PFSK-1 (cell line): ENCODE data around the gene BLACAT1.

Experiments
- FOXP2 ChIP-seq: optimal IDR thresholded peaks from 2 replicates; pipeline ENCODE3; 2011; ENCODE audit warnings: borderline replicate concordance, control low read depth, inconsistent platforms; ENCODE audit not compliant: insufficient read depth; ENCODE audit errors: extremely low read length, extremely low read depth
- POLR2AphosphoS5 ChIP-seq: IDR thresholded peaks from 2 replicates; pipeline ENCODE4 v1.6.1; 2012; ENCODE audit warnings: low read depth, mild to moderate bottlenecking, control low read depth, low read length, moderate library complexity
- REST ChIP-seq, 2 experiments: IDR thresholded peaks; 2 replicates each; pipeline versions ENCODE4 v1.6.1 to v1.8.0; 2011 to 2012; ENCODE audit warnings: low read depth in 2 of 2, low read length in 2 of 2, control low read depth in 1 of 2, inconsistent platforms in 1 of 2, mild to moderate bottlenecking in 1 of 2, moderate library complexity in 1 of 2; ENCODE audit not compliant: insufficient read depth in 1 of 2
- SIN3A ChIP-seq: IDR thresholded peaks from 2 replicates; pipeline ENCODE4 v1.6.1; 2012; ENCODE audit warnings: mild to moderate bottlenecking, low read length, moderate library complexity, borderline replicate concordance; ENCODE audit not compliant: insufficient read depth
- TAF1 ChIP-seq: IDR thresholded peaks from 2 replicates; pipeline ENCODE4 v1.6.1; 2012; ENCODE audit warnings: low read length, control low read depth, borderline replicate concordance; ENCODE audit not compliant: insufficient read depth

Gene BLACAT1

GRCh38 chr1:205454903-205455335 is 926 bp downstream of the BLACAT1 start:
- TF ChIP-seq POLR2AphosphoS5 (no peak), TAF1 (no peak), SIN3A (no peak), FOXP2 (no peak), REST (IDR thresholded peaks at IDR 0.05; ENCODE audit: insufficient read depth in 1 of 2, low read depth in 2 of 2, low read length in 2 of 2) (no peak)

DNA sequence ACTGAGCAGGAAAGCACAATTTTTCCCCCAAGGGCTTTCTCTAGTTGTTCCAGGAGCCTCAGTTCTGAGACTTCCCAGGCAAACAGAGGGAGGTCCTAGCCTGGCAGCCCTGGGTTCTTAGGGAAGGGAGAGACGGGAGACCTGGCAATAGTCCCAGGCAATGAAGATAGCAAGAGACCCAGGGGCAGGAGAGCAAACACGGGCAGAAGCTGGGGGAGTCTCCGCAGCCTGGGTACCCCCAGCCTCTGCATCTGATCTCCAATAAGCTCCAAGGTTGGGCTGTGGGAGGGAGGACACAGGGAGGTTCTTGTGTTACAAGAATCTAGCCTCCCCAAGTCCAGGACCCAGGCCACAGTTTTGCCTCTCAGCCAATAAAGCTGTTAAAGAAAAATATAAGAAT is 2.4 kb downstream of the BLACAT1 start:
- TF ChIP-seq SIN3A = no peak
- TF ChIP-seq TAF1 = no peak
- no peak for TF ChIP-seq FOXP2
- no peak for TF ChIP-seq POLR2AphosphoS5
- TF ChIP-seq REST (IDR thresholded peaks at IDR 0.05; ENCODE audit: insufficient read depth in 1 of 2, low read depth in 2 of 2, low read length in 2 of 2) = no peak

- TF ChIP-seq POLR2AphosphoS5 = no peak
- TF ChIP-seq FOXP2 = no peak
- TF ChIP-seq SIN3A = no peak
- TF ChIP-seq TAF1 = no peak
- no peak for TF ChIP-seq REST (IDR thresholded peaks at IDR 0.05; ENCODE audit: insufficient read depth in 1 of 2, low read depth in 2 of 2, low read length in 2 of 2)
These were observed 2.9 kb downstream of the BLACAT1 start for GRCh38 chr1:205452933-205453332.

DNA sequence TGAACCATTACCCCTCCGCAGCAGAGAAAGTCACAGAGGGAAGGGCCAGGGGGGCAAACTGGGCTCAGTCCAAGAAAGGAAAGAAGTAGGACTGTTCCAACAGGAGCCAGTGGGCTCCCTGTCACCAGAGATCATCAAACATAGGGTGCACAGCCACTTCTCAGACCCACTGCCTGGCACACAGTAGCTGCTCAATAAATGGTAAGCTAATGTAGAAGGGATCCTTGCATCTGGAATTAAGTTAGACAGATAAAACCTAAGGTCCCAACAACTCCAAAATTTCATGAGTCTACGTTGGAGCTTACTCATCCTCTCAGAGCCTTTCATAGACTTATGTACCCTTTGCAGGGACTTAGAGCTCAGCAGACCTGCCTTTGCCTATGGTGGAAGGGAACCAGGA is 3.5 kb downstream of the BLACAT1 start:
- TF ChIP-seq REST (IDR thresholded peaks at IDR 0.05; ENCODE audit: insufficient read depth in 1 of 2, low read depth in 2 of 2, low read length in 2 of 2) (no peak), SIN3A (no peak)

GRCh38 chr1:205451759-205452164 is 4.1 kb downstream of the BLACAT1 start:
- no peak for TF ChIP-seq TAF1
- no peak for TF ChIP-seq POLR2AphosphoS5
- no peak for TF ChIP-seq FOXP2
- no peak for TF ChIP-seq SIN3A
- TF ChIP-seq REST (IDR thresholded peaks at IDR 0.05; ENCODE audit: insufficient read depth in 1 of 2, low read depth in 2 of 2, low read length in 2 of 2) = no peak
